Measurements from ENCODE around the gene MARVELD1.

MARVELD1 gene

DNA sequence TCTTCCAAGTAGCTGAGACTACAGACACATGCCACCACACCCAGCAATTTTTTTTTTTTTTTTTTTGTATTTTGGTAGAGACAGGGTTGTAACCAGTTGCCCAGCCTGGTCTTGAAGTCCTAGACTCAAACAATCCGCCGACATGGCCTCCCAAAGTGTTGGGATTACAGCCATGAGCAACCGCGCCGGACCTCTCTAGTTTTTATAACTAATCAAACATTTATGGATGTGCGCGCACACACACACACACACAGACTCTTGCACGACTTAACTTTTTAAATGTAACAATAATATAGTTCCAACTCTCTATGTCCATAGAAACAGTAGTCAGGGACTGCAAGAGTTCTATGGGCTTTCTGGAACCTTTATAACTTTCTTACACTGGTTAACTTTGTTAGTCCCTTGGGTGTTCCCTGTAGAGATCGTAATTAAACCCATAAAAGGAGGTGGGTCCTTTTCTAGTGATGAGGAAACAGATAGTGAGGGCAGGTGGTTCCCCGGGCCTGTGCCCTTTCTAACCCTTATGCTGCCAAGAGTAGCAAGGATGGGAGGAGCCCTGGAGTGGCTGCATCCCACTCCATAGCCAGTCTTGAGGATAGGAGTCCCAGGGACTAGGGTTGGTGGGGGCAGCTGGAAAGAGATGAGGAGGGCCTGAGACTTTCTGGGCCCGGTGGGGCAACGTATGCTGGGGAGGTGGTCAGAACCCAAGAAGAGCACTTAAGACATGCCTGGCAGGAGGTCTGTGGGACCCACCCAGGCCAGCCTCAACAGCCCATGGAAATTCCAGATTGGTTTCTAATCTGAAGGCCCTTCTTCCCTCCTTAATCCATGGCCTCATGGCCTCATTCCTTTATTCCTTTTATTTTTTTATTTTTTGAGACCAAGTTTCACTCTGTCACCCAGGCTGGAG lies 8.6 kb downstream of the MARVELD1 start:
- DNase-seq (ENCODE audit: low read depth in 3 of 3): no peak

DNA sequence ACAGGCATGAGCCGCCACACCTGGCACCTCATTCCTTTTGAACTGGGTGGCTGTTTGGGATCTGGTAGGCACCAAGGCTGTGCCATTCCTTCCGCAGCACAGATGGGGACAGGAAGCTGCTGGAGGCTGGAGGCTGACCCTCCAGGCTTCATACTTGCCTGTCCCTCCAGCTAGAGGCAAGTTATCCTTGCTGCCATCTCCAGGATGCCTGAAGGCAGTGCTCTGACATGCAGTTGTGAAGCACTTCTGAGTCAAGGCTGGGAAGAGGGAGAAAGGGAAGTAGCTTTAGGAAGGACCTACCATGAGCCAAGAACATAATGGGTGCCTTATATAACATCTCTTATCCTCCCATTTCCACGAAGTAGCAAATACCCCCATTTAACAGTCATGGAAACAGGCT lies 9.5 kb downstream of the MARVELD1 start:
- DNase-seq (ENCODE audit: low read depth in 3 of 3): no peak

DNA sequence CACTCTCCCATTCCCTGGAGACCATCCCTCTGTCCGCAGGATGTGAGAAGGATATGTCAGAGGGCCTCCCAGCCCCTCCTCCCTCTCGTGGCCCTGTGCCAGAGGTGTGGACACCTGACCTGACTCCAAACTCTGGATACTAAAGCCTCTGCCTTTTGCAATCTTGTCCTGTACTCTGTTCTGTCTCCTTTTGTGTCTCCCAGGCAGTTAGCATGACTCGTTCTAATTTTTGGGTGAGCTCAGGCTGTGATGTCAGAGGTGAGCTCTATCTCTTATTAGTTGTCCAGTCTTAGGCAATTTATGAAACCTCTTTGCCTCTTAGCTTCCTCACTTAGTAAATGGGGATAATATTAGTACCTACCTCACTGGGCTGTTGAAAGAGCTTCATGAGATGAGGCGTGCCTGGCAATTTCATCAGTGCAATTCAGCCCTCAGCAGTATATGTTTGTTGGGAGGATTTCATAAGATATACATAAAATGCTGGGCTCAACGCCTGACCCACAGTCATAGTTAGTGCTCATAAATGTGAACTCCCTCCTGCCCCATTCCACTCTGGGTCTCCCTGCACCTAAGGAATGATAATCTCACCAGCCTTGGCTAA lies 10.9 kb downstream of the MARVELD1 start:
- no peak for DNase-seq (ENCODE audit: low read depth in 3 of 3)

DNA sequence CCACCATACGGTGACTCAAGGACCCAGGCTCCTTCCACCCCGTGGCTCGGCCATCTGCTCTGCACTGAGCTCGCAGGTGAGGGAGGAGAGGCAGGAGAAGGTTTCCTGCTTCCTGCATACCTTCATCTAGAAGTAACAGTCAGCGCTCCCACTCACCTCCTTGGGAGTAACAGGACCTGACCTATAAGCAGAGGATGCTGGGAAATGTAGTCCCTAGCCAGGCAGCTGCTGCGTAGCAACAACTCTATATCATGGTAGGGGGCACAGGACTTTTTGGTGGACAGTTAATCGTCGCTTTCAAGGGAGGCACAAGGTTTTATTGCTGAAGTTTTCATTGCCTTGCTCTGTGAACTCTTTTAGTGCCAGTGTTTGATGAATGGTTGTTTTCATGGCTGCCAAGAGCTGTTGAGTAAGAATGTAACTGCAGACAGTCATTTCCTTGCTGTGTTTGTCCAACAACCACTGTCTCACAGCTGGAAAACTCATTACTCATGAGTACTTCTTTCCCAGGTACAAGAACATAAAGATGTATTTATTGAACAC lies 13.2 kb downstream of the MARVELD1 start:
- no peak for DNase-seq (ENCODE audit: low read depth in 3 of 3)

DNA sequence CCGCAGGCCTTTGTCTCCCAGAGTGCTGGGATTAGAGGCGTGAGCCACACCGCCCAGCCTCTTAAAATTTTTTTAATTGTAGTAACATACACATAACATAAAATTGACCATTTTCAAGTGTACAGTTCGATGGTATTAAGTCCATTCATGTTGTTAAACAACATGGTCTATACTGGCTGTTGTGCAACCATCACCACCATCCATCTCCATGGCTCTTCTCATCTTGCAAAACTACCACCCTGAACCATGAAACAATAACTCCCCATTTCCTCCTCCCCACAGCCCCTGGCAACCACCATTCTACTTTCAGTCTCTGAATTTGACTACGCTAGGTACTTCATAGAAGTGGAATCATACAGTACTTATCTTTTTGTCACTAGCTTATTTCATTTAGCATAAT lies 15.5 kb downstream of the MARVELD1 start:
- no peak for DNase-seq (ENCODE audit: low read depth in 3 of 3)

DNA sequence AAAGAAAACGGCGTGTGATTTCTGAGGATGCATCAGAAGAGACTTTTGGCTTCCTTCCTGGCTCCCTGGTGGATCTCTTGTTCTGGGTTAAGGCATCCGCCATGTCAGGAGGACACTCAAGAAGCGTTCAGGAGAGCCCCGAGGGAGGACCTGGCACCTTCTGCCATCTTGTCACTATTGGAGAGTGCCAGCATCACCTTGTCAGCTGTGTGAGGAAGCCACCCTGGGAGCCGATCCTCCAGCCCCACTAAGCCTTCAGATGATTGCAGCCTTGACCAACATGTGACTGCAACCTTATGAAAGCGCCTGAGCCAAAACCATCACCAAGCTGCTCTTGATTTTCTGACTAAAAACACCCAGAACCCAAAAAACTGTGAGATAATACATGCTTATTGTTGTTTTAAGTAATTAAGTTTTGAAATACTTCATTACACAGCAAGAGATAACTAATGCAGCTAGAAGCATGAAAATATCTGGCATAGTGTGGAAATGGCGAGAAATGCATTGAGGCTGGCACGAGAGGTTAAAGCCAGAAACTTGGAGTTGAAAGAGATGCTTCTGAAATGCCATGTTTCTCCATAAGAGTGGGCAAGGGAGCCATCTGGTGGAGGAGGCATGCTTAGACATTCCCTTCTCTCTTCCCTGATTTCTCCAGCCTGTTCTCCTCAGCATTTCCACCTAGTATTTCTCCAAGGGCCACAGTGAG lies 18.0 kb downstream of the MARVELD1 start:
- DNase-seq (ENCODE audit: low read depth in 3 of 3): peak in 2 of 3 experiments; percentile 32 to 34

DNA sequence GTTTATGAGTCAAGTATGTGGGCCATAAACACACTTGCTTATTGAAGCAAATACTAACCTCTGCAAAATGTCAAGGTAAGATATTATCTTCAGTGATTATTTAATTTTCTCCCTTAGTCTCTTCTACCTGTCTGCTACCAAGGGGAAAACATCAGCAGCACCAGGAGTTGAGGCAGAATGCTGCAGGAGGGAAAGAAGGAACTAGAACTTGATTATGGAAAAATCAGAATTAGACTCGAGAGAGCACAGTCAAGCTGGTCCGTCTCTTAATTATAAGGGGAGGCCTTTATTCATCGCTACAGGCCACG lies 18.5 kb downstream of the MARVELD1 start:
- DNase-seq (ENCODE audit: low read depth in 3 of 3): no peak

DNA sequence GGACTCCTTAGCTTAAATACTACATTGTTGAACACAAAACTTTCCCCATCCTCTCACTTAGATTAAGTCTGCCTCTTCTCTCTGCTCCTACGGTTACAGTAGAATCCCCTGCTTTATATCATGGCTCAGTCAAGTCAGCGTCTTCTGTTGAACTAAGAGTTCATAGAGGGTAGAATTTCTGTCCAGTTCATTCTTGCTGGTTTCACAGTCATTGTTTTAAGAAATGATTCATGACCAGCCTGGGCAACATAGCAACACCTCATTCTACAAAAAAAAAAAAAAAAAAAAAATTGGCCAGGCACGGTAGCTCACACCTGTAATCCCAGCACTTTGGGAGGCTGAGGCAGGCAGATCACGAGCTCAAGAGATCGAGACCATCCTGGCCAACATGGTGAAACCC lies 19.7 kb downstream of the MARVELD1 start:
- DNase-seq (ENCODE audit: low read depth in 3 of 3): no peak

DNA sequence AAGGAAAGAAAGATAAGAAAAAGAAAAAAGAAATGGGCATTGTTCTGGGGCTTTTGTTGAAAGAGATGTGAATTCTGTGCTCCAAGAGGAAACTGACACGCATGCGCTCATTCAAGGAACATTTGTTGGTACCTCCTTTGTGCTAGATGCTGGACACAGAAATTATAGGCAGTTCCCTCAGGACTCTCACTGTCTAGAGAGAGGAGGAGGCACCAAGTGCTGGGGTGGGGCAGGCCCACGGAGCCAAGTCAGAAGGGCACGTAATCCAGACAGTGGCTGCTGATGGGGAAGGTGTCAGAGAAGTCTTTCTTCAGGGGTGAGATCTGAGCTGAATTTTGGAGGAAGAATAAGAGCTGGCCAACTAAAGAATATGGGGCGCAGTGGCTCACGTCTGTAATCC lies 20.5 kb downstream of the MARVELD1 start:
- DNase-seq (ENCODE audit: low read depth in 3 of 3): no peak

DNA sequence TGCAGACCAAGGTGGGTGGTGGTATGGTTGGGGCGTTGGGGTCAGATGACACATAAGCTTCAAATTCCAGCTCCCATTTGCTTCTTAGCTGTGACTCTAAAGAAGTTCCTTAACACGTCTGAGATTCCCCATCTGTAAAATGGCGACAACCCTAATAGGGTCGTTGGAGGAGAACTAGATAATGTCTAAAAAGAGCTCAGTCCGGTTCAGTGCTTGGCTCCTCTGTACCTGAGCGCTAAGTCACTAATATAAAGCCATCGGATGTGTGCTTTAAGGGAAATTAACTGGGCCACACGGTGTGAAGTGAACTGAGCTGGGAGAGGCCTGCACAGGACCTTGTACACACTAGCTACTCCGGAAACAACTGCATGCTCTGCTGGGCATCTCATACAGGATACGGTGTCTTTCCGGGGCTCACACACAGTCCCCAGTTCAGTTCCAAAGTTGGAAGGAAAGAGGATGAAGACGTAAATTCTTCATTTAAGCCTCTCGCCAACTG lies 22.9 kb downstream of the MARVELD1 start:
- no peak for DNase-seq (ENCODE audit: low read depth in 3 of 3)

DNA sequence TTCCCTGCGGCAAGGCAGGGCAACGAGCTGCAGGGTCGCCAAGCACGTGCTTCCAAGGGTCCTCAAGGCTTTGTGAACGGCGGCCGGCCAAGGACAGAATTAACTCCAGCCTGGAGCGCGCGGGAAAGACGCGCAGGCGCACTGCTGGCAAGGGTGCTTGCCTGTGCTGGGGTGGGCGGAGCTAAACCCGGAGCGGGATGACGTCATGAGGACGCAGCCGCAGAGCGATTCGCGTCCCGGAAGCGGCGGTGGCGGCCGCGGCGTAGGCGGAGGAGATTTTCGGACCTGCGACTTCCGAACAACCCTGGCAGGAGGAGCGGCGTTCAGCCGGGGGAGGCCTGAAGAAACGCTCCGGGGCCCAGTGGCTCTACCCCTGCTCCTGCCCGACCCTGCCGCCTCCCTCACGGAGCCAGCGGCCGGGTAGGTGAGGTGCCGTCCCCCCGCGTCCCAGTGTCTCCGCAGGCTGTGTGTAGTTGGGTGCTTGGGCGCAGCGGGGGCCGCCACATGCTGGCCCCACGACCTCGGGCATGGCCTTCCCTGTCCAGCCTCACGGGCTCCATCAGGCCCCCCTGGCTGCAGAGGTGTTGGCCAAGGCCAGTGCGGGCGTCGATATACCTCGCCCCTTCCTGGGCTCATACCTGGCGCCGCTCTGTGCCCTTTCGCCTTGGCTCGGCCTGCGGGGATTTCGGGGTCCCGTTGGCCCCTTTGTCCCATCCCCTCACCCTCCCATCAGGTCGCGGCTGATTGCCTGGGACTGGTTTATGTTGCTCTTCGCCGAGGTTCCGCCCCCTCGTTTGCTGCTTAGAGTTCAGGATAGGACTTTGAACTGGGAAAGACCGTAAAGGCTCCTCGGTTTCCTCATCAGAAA lies 23.6 kb downstream of the MARVELD1 start, which contains the start of gene ZFYVE27:
TSS of gene ZFYVE27 (plus strand) at position 227 of the 868 bp plus-strand sequence. CDS start 1,350 bp downstream, outside the sequence.
- peak; percentile 92 to 98 (median 93) for DNase-seq (ENCODE audit: low read depth in 3 of 3)

DNA sequence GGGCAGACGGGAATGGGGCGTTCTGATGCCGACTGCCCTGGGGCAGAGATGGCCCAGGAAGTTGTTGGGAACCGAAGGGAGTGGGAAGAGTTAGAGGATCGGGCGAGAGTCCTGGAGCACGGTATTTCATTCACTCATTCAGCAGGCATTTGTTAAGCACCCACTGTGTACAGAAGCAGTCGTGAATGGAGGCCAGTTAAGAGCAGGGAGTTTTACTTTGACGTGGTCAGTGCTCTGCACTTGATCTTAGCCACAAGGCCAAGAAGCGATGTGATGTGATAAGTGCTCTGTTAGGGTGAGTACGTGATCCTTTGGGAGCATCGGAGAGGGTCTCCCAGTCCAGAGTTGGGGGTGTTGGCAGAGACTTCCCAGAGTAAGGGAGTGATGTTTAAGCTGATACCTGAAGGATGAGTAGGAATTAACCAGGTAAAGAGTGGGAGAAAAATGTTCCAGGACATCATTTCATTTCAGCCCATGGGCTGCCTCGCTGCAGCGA lies 24.3 kb downstream of the MARVELD1 start:
- DNase-seq (ENCODE audit: low read depth in 3 of 3): no peak

DNA sequence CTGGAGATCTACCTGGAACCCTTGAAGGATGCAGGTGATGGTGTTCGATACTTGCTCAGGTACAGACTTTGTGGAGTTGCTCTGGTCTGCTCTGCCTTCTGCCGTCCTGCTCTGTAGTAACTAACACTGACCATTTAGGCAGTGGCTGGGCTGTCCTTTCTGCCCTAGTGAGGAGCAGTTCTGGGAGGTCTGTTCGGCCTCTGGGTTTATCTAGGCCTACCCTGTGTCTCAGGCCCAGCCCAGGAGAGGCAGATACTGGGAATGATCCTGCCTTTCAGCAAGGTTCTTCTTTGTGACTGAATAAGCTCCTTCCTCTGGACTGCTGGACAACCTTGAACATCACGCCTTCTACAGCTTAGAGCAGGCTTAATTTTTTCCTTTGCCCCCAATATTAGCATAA lies 25.1 kb downstream of the MARVELD1 start:
- no peak for DNase-seq (ENCODE audit: low read depth in 3 of 3)

DNA sequence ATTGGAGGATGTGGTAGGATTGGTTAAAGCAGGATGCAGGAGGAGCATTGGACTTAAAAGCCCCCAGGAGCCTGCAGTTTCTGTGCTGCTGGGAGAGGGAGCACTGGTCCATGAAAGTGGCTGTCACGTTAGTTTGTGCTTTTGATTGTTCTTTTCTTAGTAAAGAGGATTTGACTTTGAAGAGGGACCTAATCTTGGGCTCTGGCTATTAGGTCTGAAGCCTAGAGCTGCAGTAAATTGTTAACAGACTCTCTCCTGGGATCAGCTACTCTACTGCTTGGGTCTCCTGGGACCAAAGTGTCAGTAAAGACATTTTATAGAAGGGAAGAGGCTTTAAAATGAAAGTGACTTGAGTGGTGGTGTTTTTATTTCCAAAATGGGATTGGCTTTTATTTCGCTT lies 27.1 kb downstream of the MARVELD1 start:
- no peak for DNase-seq (ENCODE audit: low read depth in 3 of 3)

DNA sequence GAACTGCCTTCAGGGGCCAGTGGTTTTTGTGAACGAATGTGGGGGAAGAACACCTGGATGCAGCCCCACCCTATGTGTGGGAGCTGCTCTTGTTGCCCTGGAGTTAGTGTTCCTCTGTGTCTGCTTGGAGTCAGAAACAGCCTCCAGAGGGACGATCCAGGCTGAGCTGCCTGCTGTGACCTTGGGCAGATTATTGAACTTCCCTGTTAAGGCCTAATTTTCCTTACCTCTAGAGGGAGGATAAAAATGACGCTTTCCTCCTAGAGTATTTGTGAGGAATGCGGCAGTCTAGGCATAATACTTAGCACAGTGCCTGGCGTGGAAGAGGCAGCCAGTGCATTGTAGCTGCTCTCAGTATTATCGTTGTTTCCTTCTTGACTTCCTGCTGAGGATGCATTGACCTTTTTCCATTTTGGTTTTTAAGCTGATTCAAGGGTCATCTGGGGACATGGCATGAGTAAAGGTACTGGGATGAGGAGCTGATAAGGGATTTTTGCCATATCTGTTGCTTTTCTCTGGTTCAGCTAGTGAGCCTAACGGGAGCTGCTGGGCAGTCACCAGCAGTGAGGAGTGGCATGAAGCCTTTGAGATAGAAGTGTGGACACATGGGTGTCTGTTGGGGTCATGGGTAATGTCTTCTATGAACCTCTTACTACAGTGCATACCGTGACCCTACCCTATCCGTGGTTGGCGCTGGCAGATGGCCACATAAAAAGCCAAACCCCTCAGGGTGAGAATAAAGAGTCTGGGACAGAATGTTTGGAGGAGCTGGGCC lies 29.8 kb downstream of the MARVELD1 start:
- no peak for DNase-seq (ENCODE audit: low read depth in 3 of 3)

DNA sequence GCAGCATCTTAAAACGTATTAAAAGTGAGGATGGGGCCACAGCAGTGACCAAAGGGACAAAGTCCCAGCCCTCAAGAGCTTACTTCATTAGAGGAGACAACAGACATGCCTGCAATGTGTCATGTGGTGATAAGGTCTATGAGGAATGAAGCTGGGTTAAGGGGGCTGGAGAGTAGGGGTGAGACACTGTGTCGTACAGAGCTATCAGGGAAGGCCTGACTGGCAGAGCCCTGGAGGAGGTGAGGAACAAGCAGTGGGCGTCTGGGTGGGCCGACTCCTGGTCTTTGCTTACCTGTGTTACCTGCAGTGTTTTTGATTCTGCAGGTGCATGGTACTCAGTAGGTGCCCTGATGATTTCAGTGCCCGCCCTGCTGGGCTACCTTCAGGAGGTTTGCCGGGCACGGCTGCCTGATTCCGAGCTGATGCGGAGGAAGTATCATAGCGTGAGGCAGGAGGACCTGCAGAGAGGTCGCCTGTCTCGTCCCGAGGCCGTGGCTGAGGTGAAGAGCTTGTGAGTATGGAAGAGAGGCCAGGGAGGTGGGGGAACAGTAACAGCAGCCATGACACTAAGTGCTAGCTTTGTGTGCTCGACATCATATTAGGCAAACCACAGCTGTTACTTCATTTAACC lies 31.0 kb downstream of the MARVELD1 start:
- DNase-seq (ENCODE audit: low read depth in 3 of 3): no peak

DNA sequence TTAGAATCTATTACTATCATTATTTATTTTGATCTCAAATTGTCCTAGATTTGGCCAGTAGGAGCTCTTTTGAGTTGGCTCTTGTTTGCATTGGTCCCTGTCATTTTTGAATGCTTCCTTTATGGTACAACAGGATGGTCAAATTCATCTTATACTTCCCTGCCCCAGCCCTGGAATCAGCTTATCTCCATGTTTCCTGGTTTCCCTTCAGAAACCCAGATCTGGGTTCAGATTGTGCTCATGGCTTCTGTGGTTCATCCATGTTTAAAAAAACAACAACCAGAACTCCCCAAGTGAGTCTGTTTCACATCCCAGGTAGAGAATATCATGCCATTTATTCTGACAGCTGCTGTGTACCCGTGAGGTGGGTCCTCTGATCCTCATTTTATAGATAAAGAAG lies 34.0 kb downstream of the MARVELD1 start:
- no peak for DNase-seq (ENCODE audit: low read depth in 3 of 3)

DNA sequence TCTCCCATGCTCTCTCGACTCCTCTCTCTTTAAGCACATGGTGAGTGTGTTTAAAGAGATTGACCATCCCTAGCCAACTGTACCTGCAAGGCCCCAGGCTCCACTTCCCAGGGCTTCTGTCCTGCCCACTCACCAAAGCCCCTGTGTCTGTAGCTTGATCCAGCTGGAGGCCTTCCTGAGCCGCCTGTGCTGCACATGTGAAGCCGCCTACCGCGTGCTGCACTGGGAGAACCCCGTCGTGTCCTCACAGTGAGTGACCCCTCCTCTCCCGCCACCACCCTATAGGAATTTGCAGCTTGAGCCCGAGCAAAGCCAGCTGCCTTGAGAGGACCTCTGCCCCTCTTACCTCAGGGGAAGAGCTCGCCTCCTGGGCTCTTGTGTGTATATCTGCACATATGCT lies 34.6 kb downstream of the MARVELD1 start:
- no peak for DNase-seq (ENCODE audit: low read depth in 3 of 3)

DNA sequence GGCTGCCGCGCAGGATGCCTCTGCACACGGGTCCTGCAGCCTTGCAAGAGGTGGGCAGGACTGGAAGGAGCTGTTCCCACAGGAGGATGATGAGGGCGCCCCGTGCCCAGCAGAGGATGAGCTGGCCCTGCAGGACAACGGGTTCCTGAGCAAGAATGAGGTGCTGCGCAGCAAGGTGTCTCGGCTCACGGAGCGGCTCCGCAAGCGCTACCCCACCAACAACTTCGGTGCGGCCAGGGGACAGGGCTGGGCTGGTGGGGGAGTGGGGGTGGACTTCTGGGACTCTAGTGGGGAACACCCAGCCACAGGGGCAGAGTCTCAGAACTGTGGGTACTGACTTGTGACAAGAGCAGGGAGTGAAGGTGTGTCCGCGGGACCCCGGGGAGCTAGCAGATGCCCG lies 39.4 kb downstream of the MARVELD1 start:
- DNase-seq (ENCODE audit: low read depth in 3 of 3): no peak

DNA sequence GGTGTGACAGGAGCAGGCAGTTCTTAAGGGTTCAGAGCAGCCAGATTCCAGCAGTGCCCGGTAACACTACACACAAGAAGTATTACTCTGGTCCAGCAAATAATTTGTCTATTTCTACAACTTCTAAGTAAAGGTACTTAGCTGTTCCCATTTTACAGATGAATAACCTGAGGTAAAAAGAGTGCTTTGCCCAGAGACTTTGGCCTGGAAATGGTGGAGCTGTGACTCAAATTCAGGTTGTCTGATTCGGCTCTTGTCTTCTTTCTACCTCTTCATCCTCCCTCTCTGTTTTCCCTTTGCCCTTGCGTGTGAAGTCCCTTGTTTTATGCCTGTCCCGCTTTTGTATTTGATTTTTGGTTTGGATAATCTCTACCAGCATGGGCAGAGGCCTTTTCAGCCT lies 41.2 kb downstream of the MARVELD1 start:
- no peak for DNase-seq (ENCODE audit: low read depth in 3 of 3)
